NK-92 (cell line): ENCODE data around the gene HDDC3.

Source experiments
- DNase-seq: peaks from one replicate; lab custom pipeline; 2025; ENCODE audit not compliant: unreplicated experiment; lab: John Stamatoyannopoulos, UW

Gene HDDC3

DNA sequence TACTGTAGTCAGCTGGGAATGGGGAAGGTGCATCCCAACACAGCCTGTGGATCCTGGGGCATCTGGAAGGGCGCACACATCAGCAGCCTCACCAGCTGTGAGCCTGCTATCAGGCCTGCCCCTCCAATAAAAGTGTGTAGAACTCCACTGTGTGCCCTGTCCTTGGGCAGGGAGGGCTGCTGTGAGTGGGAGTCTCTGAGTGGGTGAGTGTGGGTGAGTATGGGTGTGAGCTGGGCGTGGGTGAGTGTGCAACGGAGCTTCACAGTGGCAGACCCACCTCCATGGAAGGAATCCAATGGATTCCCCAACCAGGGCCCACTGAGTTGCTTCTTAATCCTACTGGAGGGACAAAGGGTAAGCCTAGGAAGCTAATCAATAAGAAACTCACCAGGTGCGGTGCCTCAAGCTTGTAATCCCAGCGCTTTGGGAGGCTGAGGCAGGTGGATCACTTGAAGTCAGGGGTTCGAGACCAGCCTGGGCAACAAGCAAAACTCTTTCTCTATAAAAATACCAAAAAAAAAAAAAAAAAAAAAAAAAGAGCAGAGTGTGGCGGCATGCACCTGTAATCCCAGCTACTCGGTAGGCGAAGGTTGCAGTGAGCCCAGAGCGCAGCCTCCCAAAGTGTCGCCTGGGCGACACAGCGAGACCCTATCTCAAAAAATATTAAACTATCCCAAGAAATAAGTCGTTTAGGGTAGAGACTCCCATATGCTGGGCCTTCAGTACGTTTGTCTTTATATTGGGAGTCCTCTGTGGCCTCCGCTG is 21.8 kb upstream of the HDDC3 start:
- no peak for DNase-seq

DNA sequence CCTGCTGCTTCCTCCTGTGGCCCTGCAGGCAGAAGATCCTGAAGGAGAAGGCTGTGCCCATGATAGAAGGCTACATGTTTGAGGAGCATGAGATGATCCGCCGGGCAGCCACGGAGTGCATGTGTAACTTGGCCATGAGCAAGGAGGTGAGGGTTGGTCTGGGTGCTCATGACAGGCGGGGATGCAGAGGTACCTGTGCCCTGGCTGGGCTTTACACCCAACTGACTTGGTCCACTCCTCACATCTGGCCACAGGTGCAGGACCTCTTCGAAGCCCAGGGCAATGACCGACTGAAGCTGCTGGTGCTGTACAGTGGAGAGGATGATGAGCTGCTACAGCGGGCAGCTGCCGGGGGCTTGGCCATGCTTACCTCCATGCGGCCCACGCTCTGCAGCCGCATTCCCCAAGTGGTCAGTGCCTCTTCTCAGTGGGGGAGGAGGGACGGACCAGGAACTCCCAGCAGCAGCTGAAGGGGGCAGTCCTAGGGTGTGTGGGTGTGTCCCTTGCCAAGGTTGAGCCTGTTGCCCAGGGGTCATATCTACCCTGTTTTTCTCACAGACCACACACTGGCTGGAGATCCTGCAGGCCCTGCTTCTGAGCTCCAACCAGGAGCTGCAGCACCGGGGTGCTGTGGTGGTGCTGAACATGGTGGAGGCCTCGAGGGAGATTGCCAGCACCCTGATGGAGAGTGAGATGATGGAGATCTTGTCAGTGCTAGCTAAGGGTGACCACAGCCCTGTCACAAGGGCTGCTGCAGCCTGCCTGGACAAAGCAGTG is 20.7 kb upstream of the HDDC3 start:
- DNase-seq: no peak

DNA sequence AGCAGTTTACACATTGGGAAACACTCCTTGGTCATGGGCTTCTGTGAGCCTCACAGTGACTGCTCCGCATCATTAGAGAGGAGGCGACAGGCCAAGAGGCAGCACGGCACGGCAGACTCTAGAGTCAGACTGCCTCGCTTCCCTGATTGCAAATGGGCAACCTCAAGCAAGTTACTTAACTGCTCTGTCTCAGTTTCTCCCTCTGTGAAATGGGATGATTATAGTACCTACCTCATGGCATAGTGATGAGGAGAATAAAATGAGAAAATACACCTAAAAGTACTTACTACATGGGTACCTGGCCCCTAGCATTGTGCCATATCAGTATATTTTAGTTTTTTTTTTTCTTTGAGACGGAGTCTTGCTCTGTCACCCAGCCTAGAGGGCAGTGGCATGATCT is 18.3 kb upstream of the HDDC3 start:
- no peak for DNase-seq

DNA sequence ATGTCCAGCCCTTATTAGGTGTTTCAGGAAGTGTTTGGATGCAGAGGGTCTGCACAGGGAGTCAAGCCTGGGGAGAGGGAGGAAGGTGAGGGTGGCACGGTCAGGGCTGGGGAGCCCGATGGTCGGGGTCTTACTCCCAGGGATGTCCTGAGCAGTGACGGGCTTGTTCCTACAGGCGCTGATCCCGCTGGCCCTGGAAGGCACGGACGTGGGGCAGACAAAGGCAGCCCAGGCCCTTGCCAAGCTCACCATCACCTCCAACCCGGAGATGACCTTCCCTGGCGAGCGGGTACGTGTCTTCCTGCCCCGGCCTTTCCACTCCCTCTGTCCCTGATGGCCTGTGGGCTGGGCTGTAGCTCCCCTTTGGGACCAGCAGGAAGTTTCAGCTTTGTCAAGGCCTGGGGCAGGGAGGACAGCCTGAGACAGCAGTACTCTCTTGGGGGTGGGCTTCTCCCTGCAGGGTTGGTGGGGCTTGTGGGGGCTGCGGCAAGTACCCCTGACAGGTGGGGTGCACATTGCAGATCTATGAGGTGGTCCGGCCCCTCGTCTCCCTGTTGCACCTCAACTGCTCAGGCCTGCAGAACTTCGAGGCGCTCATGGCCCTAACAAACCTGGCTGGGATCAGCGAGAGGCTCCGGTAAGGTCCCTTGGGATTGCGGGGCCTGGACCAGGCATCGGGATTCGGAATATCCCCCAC is 17.8 kb upstream of the HDDC3 start:
- no peak for DNase-seq

DNA sequence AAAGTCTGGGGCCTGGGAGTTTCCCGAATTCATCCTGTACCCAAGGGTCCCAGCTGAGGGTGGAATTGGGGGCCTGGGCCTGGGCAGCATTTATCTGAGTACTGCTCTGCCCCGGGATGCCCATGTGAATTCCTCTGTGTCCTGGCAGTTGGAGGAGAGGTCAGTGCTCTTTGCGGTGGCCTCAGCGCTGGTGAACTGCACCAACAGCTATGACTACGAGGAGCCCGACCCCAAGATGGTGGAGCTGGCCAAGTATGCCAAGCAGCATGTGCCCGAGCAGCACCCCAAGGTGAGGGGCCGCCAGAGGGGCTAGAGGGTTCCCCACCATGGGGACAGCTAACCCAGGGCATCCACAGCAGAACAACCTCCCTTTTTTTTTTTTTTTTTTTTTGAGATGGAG is 16.2 kb upstream of the HDDC3 start:
- DNase-seq: no peak

DNA sequence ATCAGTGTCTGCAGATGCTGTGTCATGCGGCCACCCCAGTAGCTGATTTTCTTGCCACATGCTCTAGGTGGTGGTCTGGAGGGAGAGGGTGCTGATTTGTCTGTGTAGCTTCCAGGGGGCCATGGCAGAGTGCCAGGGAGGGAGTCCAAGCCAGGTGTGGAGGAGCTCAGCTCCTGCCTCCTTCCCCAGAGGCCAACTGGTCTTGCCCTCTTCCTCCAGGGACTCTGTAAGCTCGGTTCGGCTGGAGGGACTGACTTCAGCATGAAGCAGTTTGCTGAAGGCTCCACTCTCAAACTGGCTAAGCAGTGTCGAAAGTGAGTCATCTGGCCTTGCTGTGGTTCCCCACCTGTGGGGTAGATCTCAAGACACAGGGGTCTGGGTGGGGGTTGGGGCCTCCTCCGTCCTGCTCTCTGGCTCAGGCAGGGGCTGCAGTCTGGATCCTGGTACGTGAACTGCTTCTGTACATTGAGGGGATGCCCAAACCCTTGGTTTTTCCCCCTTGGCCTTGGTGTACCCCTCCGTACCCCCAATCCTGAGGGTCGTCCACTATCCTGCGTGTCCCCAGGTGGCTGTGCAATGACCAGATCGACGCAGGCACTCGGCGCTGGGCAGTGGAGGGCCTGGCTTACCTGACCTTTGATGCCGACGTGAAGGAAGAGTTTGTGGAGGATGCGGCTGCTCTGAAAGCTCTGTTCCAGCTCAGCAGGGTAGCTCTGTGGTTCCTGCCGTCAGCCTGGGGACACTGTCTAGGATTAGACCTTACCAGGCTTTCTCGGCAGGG is 15.4 kb upstream of the HDDC3 start:
- no peak for DNase-seq

DNA sequence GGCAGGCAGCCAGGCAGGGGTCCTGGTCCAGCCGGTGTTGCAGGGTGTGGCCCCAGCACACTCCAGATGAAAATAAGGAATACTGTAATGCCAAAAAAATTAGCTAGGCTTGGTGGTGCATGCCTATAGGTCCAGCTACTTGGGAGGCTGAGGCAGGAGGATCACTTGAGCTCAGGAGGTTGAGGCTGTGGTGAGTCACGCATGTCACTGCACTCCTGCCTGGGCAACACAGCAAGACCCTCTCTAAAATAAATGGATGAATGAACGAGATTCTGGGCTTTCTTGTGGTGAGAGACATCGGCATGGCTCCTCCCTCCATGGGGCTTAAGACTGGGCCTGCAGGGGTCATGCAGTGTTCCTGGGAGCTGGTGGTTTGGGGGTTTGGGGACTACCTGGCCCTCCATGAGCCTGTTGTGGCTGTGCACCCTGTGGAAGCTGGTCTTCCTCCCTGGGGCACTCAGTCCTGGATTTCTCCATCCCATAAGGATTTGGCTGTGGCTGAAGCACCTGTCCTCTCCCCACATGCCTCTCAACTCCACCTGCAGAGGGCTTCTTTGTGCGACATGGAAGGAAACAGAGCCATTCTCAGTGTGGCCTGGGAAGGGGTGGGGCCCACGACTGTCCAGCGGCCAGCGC is 14.7 kb upstream of the HDDC3 start:
- DNase-seq: no peak

DNA sequence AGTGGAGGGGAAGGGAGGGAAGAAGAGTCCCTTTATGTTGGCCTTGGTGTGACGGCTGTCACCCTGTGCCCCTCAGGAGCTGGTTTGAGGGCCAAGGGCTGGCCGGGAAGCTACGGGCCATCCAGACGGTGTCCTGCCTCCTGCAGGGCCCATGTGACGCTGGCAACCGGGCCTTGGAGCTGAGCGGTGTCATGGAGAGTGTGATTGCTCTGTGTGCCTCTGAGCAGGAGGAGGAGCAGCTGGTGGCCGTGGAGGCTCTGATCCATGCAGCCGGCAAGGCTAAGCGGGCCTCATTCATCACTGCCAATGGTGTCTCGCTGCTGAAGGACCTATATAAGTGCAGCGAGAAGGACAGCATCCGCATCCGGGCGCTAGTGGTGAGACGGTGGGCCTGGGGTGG is 14.2 kb upstream of the HDDC3 start:
- DNase-seq: no peak

DNA sequence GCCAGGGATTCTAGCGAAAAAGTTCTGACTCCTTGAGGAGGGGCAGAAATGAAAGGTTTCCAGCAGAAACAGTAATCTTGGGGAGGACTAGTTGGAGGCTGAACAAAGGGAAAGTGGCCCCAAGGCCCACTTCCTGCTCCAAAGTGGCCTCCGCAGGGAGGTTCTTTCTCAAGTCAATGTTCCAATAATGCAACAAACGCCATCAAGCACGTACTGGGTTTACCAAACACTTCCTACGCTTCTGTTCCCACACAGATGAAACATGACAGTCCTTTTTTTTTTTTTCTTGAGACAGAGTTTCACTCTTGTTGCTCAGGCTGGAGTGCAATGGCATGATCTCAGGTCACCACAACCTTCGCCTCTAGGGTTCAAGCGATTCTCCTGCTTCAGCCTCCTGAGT is 12.7 kb upstream of the HDDC3 start:
- no peak for DNase-seq

DNA sequence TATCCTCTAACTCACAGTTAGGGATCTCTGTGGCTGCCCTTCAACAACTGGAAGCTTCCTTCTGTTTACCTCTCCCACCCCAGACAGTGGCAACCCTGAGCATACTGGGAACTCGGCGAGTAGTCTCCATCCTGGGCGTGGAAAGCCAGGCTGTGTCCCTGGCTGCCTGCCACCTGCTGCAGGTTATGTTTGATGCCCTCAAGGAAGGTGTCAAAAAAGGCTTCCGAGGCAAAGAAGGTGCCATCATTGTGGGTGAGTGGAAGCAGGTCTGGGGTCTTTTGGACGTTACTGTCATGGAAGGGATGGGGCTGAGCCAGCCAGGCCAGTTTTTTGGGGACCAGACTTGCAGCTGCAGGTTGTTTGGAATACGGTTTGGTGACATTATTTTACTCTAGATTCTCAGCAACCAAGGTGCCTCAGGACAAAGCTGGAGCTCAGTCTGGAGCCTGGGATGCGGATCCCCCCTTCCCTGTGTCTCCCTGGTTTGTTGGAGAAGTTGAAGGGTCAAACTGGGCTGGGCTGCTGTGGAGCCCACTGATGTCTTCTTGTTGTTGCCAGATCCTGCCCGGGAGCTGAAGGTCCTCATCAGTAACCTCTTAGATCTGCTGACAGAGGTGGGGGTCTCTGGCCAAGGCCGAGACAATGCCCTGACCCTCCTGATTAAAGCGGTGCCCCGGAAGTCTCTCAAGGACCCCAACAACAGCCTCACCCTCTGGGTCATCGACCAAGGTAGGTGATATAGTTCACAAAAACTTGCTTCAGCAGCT is 10.2 kb upstream of the HDDC3 start:
- DNase-seq: no peak

DNA sequence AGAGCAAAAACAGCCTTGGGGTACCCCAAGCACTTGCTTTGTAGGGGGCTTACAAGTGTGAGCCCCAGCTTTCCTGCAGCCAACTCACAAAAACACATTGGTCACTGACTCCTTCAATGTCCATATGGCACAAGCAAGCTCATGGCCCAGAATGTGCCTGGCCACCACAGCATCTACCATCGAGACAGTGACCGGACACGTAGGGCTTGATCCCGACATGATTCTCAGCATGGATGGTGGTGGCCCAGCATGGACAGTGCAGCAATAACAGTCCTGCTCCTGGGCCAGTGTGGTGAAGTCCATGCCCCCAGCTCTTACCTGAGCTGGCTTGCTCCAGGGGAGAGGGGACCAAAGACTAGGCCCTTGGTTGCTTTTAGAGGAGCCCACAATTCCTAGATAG is 8.7 kb upstream of the HDDC3 start:
- no peak for DNase-seq

DNA sequence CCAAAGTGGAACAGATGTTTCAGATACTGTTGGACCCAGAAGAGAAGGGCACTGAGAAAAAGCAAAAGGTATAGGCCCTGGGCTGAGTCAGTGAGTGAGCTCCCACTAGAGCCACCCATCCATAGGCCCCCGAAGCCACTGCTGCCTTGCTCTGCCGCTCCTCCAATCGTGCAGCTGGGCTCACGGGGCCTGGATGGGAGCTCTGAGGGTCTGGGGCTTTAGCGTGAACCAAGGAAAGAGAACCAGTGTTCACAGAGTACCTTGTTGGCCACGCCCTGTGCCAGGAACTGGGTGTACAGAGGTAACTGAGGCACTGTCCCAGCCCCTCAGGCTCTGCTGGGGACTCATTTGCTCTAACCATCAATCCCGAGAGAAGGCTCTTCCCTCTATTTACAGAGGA is 7.4 kb upstream of the HDDC3 start:
- no peak for DNase-seq

DNA sequence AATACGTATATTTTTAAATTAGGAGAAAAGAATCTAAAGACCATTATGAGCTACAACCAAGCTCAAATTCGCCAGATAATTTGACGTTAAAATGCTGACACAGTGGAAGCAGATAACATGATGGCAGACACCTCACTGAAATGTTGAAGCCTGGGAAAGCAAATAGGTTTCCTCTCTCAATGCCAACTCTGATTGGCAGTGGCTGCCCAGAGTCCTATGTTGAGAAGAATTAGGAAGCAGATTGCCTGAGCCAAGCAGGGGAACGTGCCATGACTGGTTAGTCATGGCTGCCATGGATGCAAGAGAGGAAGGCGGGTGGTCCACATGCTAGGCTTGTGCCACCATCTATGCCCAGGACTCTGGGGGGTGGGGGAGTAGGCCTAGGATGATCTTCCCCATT is 5.9 kb upstream of the HDDC3 start:
- no peak for DNase-seq

DNA sequence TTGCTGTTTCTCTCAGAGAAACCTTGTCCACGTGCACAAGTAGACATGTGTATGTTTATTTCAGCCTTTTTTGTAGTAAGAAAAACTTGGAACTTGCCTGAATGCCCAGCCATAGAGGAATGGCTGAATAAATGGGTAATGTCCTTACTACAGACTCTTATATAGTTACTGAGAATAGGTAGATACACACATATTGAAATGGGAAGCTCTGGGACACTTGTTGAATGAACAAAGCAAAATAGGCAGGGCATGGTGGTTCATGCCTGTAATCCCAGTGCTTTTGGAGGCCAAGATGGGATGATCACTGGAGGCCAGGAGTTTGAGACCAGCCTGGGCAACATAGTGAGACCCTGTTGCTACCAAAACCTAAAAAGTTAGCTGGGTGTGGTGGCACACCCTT is 4.5 kb upstream of the HDDC3 start:
- no peak for DNase-seq

DNA sequence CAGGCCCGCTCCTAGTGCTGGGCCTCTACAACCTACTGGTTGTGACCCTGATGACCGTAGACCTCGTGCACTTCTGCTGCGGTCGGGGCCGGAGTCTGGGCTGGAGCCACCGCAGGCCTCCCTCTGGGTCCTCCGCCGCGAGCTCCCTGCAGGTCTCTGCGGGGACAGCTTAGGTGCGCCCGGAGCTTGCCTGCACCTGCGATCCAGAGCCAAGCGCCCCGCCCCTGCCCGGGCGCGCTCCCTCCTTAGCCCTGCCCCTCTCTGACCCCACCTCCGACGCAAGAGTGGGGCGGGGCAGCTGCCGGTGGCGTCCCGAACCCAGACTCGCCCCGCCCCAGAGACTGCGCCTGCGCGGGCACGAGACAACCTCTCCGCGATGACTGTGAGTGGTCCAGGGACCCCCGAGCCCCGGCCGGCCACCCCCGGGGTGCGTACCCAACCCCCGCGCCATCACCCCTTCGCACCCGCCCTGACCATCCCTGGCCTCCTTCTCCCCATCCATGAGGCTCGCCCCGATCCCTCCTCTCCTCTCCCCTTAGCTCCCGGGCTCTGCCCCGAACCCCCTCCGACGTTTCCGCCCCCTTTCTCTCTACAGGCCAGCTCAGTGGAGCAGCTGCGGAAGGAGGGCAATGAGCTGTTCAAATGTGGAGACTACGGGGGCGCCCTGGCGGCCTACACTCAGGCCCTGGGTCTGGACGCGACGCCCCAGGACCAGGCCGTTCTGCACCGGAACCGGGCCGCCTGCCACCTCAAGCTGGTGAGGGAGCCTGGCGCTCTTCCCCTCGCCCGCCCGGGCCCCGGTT is 2.8 kb upstream of the HDDC3 start, which contains the start of gene UNC45A:
UNC45A (plus strand) TSS at position 337 of the 803 bp plus-strand sequence; CDS start at position 377, 40 bp downstream.
- peak; percentile 66 for DNase-seq

DNA sequence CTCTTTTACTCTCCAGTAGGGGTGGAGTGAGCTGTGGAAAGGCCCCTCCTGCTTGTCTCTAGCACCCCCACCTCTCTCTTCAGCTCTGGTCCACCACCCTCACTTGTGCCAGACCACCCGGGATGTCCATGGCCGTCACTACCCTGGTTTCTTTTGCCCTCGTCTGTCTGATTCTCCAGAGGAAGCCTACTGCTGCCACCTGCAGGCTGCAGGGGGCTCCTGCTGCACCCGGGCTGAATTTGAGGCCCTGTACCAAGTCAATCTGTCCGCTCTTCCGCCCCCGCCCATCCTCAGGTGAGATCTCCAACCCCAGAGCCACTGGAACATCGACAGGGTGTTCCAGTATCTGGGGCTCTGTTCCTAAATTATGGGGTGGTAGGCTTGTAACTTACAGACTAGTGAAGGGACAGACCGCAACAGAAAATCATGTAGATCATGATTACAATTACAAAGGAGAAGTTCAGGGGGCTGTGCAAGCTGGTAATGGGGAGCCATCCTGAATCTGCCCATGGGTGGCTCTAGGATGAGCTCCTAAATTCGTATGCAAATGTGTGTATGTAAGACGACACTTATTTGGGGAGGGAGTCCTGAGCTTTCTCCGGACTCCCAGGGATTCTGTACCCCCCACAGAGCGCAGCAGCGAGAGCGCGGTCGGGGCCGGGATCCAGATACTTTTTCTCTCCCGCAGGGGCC is 2.1 kb upstream of the HDDC3 start:
- peak; percentile 43 for DNase-seq

DNA sequence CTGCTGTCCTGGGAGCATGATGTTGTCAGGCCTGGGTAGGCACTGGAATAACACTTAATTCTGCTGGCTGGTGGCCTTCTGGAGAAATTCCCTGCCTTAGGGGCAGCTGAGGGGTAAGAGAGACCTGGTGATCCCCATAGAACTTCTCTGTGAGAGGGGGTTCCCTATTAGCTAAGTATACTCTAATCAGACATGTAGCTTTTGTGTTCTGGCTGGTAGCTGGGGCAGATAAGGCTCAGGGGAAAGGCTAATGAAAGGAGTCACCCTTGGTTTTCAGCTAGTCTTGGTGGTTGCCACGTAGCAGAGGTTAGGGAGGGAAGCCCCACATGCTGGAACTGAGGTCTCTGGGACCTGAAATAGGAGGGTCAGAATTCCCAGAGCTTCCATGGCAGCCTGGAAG is 952 bp upstream of the HDDC3 start:
- no peak for DNase-seq

DNA sequence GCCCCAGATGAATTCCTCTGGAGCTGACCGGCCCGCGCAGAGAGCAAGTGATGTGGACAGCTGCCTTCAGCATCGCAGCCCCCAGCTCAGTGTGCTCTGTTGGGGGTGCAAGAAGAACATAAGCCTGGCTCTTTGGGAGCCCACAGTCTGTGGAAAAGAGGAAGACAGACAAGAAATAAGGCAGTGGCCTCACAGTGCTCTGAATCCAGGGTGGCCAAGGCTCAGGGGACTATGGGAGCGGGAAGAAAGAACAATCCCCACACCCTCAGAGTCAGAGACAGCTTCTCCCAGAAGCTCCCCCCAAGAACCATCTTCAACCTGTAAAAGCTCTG is 277 bp upstream of the HDDC3 start:
- no peak for DNase-seq

DNA sequence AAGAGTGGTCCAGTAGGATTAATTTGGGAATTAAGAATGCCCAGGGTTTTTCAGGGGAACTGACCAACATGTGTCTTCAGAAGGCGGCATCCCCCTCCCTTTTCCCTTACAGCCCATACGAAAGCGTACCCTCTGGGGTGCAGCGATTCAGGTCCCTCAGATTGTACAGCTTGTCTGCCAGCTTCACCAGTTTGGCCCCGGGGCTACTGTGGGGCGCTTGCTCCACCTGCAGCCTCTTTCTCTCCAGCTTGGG is 848 bp downstream of the HDDC3 start:
- DNase-seq: no peak
